DLD1 (cell line): ENCODE data around the gene CLDN9.
"Not testable (repeated sequence)": the region's sequence is repeated elsewhere in the genome, so short reads cannot be mapped to it uniquely, and the experiment has no call there.

ENCODE experiments used
- in situ Hi-C: cut with HindIII; loops from 2 replicates; pipeline ENCODE4 v1.10.0; 2017; ENCODE audit warnings: low sequenced_read_pairs

Gene CLDN9

GRCh38 chr16:3030222-3031212, 17.8 kb downstream of the CLDN9 start:
- in situ Hi-C loops: no loop called here

- in situ Hi-C loops: no loop called here
Measured at GRCh38 chr16:3032624-3033023, 19.9 kb downstream of the CLDN9 start.

- in situ Hi-C loops: no loop called here
Measured at GRCh38 chr16:3035289-3035971, 22.7 kb downstream of the CLDN9 start.

- in situ Hi-C loops: no loop called here
Measured at GRCh38 chr16:3035972-3036725, 23.4 kb downstream of the CLDN9 start.

GRCh38 chr16:3036726-3037315, 24.1 kb downstream of the CLDN9 start, which contains the start of gene BICDL2:
Gene BICDL2, minus strand, starts transcription at chr16:3036944. Its CDS starts 1,448 bp downstream, at chr16:3035496.
- in situ Hi-C loops: no loop called here

- in situ Hi-C loops: no loop called here
Measured at GRCh38 chr16:3038256-3038655, 25.5 kb downstream of the CLDN9 start.

GRCh38 chr16:3038896-3039295, 26.2 kb downstream of the CLDN9 start:
- in situ Hi-C loops: no loop called here

GRCh38 chr16:3042376-3042775, 29.7 kb downstream of the CLDN9 start:
- in situ Hi-C loops: no loop called here

- in situ Hi-C loops: no loop called here
Measured at GRCh38 chr16:3044708-3045107, 32.0 kb downstream of the CLDN9 start.

GRCh38 chr16:3045758-3046640, 33.3 kb downstream of the CLDN9 start, which contains the start of gene MMP25:
Gene MMP25, plus strand, starts transcription at chr16:3046561. Its CDS starts 357 bp downstream, at chr16:3046918.
- in situ Hi-C loops: no loop called here

GRCh38 chr16:3046641-3047386, 34.1 kb downstream of the CLDN9 start:
- in situ Hi-C loops: no loop called here

- in situ Hi-C loops: no loop called here
Measured at GRCh38 chr16:3047387-3047720, 34.6 kb downstream of the CLDN9 start.

- in situ Hi-C loops: no loop called here
Measured at GRCh38 chr16:3049921-3050481, 37.3 kb downstream of the CLDN9 start.

- in situ Hi-C loops: no loop called here
Measured at GRCh38 chr16:3050487-3050886, 37.8 kb downstream of the CLDN9 start.

GRCh38 chr16:3051009-3051408, 38.3 kb downstream of the CLDN9 start:
- in situ Hi-C loops: no loop called here

GRCh38 chr16:3051494-3051893, 38.8 kb downstream of the CLDN9 start:
- in situ Hi-C loops: no loop called here

GRCh38 chr16:3052571-3053329, 40.0 kb downstream of the CLDN9 start:
- in situ Hi-C loops: not testable (repeated sequence)

- in situ Hi-C loops: not testable (repeated sequence)
Measured at GRCh38 chr16:3053330-3053710, 40.6 kb downstream of the CLDN9 start.
